ENCODE data around the gene SLC24A2.

DNA sequence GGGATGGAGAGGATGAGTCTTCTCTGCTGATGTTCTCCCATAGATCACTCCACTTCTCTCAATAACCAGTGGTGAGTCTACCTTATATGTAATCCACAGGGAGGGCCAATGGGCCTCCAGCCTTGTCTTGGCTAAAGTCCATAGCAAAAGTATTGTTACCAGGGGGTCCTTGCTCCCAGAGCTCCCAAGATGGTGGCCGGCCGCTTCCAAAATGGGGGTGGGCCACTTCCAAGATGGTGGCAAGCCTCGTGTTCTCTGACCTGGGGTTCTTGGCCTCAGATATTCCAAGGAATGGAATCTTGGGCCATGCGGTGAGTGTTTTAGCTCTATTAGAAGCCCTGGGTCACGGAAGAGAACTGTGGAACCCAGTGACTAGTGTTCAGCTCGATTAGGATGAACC is 12.0 kb upstream of the SLC24A2 start:
- TF ChIP-seq POLR2A (IDR thresholded peaks at IDR 0.05): no peak
- TF ChIP-seq, protein P1, sequence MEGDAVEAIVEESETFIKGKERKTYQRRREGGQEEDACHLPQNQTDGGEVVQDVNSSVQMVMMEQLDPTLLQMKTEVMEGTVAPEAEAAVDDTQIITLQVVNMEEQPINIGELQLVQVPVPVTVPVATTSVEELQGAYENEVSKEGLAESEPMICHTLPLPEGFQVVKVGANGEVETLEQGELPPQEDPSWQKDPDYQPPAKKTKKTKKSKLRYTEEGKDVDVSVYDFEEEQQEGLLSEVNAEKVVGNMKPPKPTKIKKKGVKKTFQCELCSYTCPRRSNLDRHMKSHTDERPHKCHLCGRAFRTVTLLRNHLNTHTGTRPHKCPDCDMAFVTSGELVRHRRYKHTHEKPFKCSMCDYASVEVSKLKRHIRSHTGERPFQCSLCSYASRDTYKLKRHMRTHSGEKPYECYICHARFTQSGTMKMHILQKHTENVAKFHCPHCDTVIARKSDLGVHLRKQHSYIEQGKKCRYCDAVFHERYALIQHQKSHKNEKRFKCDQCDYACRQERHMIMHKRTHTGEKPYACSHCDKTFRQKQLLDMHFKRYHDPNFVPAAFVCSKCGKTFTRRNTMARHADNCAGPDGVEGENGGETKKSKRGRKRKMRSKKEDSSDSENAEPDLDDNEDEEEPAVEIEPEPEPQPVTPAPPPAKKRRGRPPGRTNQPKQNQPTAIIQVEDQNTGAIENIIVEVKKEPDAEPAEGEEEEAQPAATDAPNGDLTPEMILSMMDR (IDR thresholded peaks at IDR 0.05 in 8 of 11, conservative IDR thresholded peaks at IDR 0.05 in 3 of 11): no peak
